Measurements from ENCODE around the gene CPE.
"Not testable (repeated sequence)": the region's sequence is repeated elsewhere in the genome, so short reads cannot be mapped to it uniquely, and the experiment has no call there.

Gene CPE

DNA sequence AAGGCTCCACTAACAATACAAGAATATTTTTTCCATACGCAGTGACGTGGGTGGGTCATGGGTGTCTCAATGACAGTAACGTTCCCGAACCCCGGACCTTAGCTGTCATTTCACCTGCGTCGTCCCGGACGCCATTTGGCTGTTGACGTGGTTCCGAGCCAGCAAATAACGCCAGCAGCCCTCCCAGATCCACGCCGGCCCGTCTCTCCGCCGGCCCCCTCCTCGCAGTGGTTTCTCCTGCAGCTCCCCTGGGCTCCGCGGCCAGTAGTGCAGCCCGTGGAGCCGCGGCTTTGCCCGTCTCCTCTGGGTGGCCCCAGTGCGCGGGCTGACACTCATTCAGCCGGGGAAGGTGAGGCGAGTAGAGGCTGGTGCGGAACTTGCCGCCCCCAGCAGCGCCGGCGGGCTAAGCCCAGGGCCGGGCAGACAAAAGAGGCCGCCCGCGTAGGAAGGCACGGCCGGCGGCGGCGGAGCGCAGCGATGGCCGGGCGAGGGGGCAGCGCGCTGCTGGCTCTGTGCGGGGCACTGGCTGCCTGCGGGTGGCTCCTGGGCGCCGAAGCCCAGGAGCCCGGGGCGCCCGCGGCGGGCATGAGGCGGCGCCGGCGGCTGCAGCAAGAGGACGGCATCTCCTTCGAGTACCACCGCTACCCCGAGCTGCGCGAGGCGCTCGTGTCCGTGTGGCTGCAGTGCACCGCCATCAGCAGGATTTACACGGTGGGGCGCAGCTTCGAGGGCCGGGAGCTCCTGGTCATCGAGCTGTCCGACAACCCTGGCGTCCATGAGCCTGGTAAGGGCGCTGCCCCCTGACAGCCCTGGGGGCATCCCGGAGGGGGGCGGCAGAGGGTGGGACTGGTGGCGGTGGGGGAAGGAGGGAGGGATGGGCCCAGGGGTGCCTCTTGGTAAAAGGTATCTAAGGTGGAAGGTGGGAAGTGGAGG is at the start of gene CPE:
Gene CPE, plus strand, starts transcription at position 264 of the 933 bp plus-strand sequence. Its CDS starts 214 bp downstream, at position 478.
- DNase-seq (ENCODE audit: low spot score): peak; percentile 44

DNA sequence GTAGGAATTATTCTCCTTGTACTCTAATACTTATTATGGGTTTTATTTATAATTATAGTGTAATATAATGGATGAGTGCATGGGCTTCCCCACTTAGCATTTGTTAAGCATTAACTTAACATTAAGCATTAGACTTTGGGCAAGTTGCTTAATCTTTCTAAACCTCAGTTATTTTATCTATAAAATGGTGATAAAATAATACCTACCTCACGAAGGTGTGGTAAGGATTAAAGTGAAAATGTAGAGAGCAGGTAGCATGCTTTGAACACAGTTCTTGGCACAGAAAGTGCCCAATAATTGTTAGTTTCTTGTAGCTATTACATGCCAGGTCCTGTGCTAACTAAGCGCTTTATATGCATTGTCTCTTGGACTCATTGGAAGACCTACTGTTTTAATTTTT is 48.7 kb upstream of the CPE start:
- DNase-seq (ENCODE audit: low spot score): no peak

DNA sequence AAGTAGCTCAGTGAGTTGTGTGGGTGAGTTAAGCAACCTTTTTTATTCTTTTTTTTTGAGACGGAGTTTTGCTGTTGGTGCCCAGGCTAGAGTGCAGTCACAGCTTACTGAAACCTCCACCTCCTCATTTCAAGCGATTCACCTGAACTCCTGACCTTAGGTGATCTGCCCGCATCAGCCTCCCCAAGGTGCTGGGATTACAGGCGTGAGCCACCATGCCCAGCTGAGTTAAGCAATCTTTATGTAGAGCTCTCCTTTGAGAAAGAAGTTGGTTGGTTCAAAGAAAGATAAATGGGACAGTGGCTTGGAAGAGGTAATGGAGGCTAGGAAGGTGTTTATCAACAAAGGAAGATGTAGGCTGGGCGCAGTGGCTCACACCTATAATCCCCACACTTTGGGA is 48.1 kb upstream of the CPE start:
- DNase-seq (ENCODE audit: low spot score): no peak

DNA sequence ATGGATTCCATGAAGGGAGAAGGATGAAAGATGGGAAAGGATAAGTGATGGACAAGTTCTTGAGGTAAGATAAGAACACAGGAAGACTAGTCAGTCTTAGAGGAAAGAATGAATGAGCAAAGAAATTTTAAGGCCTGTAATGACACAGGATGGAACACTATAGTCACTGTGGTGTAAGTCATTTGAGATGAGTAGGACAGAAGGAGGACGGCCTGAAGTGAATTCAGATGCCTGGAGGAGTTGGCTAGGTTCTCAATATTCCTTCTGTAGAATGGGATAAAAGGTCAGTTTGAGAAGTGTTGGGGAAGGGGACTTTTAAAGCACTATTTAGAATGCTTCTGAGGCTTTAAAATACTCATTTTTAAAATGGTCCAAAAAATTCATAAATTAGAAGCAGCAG is 47.4 kb upstream of the CPE start:
- DNase-seq (ENCODE audit: low spot score): peak; percentile 63

DNA sequence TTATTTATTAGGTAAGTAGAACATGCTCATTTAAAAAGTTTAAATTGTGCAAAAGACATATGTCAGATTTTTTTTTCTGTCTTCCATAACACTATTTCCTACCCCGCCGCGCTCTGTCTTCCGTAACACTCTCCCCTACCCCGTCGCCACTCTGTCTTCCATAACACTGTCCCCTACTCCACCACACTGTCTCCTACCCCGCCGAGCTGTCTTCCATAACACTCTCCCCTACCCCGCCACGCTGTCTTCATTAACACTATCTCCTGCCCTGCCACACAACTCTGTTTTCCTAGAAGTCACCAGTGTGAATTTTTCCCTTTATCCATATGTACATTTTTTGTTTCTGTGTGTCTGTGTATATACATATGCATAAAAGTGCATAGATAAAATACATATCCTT is 47.0 kb upstream of the CPE start:
- DNase-seq (ENCODE audit: low spot score): no peak

DNA sequence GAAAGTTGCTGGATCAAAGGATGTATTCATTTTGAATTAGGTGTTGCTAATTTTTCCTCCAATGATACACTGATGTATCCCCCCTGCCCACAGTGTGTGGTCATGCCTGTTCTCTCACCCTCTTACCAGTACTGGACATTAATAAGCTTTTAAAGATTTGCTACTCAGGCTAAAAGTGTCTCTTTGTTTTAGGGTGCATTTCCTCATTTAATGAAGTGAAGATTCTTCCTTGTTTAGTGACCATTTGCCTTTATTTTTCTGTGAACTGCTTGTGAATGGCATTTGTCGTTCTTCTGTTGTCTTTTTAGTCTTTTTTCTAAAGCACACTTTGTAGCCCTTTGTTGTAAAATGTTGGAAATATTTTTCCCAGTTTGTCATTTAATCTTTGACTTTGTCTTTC is 46.3 kb upstream of the CPE start:
- no peak for DNase-seq (ENCODE audit: low spot score)

DNA sequence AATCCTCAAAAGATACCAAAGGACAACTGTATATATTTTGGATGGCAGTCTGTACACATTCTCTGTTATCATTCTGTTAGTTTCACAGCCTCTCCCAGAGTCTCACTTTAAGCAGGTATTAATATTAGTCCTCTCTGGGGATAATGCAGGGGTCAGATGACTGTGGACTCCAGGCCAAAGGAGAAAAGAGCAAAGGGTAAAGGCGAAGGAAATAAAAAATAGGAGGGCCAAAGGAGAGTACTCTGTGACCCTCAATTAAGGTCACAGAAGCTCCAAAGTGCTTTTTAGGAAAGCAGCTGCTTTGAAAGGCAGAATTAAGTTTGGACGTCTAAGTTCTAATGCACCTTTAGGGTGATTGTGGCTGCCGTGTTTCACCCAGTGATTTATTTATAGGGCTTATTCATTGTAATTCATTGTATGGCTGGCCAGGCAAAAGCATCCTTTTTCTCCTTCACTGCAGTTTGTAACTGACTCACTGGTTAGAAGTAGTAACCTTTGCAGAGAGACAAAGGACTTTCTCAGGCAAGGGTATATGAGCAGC is 43.6 kb upstream of the CPE start:
- DNase-seq (ENCODE audit: low spot score): no peak

DNA sequence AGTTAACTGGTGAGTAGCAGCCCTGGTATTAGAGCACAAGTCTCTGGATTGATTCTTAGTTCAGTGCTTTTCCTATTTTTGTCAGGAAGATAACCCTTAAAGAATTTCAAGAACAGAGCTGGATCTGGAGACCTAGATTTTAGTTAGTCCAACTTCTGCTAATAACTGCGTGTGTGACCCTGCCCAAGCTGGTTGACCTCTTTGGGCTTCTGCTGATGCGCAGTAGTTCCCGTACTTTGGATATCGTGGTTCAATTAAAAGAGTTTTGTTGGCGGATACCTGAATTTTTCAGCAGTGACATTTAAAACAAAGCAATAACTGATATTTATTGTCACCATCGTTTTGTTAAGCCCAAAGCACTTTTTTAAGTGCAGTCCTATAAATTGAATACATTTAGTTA is 42.1 kb upstream of the CPE start:
- DNase-seq (ENCODE audit: low spot score): no peak

DNA sequence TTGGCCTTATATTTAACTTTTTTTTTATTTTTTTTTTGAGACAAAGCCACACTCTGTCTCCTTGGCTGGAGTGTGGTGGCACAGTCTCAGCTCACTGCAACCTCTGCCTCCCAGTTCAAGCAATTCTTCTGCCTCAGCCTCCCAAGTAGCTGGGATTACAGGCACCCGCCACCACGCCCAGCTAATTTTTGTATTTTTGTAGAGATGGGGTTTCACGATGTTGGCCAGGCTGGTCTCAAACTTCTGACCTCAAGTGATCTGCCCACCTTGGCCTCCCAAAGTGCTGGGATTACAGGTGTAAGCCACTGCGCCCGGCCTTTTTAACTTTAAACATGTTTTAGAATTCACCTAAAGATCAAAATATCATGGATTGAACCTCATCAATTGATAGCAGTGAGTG is 36.5 kb upstream of the CPE start:
- DNase-seq (ENCODE audit: low spot score): not testable (repeated sequence)

DNA sequence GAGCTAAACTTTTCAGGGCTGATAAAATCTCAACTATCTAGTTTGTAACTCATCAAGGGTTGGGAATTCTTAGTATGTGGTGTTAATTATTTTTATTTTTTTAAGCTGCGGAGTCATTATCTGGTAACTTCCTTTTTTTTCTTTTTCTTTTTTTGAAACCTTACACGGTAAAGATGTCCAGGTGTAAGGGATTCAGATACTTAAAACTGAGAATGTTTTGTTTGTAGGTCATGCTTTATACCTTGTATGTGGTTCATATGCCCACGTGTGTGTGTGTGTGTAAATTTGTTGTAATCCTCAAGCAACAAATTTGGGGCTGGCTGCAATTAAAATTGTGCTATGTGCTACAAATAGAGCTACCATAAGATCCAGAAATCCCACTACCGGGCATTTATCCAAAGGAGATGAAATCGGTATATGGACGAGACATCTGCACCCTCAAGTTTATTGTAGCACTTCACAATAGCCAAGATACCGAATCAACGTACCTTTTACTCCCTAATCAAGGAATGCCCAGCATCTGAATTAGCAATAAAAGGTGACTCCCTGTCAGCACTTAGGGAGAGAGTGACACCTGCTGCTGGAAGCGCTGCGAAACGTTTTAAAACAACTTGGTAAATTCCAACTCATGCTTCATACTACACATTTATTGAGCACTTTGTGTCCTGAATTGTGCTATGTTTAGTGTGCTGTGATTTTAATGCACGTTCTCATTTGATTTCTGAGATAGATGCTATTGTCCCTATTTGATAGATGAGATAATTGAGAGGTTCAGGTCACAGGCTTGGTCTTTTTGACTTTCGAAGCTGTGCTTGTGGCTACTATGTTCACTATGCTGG is 35.2 kb upstream of the CPE start:
- DNase-seq (ENCODE audit: low spot score): no peak

DNA sequence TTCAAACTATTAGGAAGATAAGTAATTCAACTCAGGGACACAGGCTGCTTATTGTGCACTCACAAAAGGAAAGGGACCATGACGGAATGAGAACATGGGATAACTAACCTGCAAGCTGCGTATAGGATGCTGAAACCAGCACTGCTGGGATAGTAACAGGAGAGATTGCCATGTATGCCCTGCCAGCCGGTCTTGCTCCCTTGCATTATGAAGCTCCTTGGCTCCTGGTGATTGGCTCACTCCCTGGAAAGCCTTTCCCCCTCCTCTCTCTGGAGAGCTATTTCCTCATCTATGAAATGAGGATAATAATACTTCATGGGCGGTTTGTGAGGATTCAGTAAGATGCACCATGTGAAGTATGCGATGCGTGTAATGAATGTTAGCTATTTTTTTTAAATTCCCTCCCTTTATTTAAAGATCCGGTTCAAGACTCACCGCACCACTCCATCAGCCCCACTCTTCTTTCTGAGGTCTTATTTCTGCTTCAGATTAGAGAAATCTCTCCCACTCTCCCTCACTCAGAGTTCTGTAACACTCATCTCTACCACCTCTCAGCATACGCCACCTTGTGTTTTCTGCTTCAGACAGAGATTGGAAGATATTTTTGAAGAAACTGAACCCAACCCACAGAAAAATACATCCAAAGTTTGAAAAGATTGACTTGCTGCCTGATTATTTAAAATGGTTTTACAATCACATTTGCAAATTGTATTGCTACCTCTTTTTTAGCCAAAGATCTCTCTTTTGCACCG is 33.0 kb upstream of the CPE start:
- DNase-seq (ENCODE audit: low spot score): no peak

DNA sequence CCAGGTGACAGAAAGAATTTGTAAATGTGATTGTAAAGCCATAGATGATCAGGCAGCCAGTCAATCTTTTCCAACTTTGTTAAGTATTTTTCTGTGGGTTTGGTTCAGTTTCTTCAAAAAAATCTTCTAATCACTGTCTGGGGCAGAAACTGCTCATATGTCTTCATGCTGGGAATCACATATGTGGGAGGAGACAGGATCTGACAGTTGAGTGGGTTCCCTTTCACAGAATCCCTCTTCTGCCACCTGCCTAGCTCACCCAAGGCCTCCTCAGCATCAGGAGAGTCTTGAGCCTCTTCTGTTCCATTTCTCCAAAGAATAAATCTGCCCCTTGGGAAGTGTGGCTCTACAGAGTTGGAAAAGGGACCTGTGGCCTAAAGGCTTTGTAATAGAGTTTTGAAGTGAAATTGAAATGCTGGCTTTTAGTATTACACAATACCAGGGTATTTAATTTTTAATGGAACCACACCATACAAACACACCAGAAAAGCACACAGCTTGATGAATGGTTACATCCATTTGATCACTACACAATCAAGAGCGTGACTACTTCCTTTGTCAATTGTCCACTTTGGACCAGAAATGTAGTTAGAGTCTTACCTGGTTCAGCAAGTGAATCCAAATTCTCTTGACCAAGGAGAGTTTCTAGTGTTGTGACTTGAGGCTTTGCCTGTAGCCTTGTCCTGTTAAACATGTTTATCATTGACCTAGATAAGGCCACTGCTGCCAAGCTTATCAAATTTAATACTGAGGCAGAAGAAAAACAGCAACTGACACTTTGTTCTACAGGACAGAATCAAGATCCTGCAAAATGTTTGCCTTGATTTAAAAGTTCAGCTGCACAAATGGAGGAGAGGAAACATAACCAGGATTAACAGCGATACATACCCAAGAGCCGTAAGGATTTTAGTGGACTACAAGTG is 30.9 kb upstream of the CPE start:
- no peak for DNase-seq (ENCODE audit: low spot score)

DNA sequence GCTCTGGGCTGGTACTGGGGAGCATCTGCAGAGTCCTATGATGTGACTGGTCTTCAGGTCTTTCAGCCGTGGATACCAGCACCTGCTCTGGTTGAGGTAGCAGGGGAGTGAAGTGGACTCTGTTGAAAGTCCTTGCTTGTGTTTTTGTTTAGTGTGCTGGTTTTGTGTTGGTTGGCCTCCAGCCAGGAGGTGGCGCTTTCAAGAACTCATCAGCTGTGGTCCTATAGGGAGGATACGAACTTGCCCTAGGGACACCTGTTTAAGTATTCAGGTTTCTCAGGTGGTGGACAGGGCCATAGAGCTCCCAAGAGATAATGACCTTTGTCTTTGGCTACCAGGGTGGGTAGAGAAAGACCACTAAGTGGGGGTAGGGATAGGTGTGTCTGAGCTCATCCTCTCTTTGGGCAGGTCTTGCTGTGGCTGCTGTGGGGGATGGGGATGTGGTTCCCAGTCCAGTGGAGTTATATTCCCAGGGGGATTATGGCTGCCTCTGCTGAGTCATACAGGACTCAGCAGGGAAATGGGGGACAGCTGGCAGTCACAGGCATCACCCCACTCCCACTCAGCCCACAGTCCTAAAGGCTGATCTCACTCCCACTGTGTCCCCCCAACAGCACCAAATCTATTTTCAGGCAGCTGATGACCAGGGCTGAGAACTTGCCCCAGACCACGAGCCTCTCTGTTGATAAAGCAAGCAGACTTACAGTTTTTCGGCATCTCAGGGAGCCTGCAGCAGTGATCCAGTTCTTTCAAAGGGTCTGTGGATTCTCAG is 27.3 kb upstream of the CPE start:
- no peak for DNase-seq (ENCODE audit: low spot score)

DNA sequence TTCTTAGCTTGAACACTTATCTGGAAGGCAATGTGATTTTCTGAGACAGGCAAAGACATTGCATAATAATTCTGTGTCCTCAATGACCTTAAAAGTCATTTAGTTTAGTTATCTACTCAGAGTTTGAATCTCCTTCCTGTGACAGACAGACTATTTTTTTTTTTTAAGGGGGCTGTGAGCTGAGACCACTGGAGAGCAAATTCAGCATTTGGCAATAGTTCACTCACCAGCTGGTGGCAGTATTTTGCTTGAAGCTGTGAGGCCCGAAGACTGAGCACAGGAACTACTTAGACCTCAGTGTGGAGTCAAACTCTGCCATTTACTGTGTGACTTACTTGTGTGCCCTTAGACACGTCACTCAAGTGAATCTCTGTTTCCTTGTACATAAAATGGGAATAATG is 22.9 kb upstream of the CPE start:
- DNase-seq (ENCODE audit: low spot score): peak; percentile 13

DNA sequence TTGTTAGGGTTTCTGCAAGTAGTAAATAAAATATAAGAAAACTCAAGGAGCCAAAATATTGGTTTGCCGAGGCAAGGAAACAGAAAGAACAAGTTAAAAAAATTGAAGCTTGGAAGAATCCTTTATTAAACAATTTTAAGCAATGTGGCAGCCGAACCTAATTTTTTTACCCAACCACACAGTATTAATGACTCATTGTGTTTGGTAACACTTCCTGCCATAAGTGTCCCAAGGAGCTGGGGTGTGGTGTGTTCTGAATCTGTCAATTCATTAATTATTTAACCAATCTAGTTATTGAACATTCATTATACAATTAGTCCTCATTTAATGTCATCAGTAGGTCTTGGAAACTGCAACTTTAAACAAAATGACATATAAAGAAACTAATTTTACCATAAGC is 19.3 kb upstream of the CPE start:
- no peak for DNase-seq (ENCODE audit: low spot score)

DNA sequence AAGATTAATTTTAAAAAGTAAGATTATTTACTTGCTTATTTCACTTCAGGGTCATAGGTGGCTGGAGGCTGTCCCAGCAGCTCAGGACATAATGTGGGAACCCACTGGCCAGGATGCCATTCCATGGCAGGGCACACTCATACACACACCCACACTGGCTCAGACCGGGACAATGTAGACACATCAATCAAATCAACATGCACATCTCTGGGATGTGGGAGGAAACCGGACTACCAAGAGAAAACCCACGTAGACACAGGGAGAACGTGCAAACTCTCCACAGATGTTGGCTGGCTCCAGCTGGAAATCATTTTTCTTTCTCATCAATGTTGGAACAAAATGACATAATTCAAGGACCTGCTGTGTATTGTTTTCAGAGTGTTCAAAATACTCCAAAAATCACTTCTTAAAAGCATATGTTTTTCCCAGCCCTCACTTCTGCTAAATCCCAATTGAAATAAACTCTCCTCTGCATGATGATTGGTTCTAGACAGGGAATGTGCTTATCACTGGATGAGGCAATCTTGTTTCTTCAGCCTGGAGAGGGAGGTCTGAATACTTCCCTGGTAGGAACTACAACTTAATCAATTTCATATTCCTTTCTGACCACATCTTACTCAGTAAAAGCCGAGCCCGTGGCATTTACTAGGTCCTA is 18.6 kb upstream of the CPE start:
- no peak for DNase-seq (ENCODE audit: low spot score)

DNA sequence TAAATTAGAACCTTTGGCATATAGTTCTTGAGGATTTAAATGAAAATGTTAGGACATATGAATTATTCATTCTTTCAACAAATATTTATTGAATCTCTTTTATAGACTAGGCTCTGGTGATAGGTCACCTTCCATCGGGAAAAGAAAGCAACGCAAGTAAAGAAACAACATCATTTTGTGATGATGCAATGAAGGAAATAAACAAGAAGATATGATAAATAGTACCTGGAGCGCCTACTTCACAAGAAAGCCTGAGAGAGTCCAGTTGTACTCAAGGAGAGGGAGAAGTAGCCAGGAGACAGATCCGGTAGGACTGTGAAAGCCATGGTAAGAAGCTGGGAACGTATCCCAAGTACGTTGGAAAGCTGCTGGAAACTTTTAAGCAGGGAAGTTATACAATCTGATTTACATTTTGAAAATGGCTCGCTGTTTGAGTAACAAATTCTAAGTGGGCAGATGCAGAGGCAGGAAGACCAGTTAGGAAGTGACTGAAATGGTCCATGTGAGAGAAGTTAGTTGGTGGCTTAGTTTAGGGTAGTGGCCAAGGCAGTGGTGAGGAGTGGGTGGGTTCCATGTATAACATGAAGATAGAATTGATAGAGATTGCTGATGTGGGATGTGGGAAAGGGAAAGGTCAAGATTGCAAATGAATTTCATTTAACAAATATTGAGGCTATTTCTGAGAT is 17.7 kb upstream of the CPE start:
- no peak for DNase-seq (ENCODE audit: low spot score)

DNA sequence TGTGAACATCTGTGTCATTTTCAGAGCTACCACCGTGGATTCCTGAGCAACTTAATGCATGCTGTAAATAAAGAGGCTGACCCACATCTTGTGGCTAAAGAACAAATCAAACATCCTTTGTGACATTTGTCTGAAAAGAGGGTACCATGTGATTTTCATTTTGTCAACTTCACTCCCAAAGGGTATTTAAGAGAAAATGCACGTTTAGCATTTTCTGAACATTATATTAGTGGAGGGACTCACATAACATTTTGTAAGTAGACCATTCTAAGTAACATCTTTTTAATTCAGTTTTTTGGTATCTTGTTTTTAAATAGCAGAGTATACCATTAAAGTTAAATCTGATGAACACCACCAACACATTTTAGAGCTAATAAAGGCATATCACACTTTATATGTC is 17.0 kb upstream of the CPE start:
- DNase-seq (ENCODE audit: low spot score): no peak

DNA sequence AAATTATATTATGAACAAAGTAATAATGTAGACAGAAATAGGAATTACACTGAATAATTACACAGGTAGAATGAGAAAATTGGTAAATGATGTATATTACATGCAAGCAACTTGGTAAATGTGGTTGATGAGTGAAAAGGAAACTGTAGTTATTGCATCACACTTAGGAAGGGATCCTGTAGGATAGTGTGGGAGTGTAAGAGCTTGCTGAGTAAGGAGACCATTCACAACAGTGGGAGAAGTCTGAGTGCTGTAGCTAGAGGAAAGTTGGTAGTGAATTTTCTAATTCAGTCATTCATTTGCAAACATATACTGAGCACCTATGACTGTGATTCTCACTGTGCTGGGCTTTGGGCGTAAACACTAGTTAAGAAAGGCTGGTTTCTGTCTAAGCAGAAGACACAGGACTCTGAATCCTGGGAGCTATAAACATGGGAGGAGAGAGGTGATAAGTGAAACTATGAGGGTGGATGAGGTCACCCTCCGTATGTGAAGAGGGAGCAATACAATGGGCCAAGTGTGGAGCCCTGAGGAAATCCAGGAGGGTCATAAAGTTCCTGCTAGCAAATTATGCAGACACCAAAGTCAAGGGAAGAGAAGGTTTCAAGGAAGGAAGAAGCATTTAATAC is 14.2 kb upstream of the CPE start:
- peak; percentile 4 for DNase-seq (ENCODE audit: low spot score)
